Right renal pelvis (tissue), 4 donors: Measurements from ENCODE around the gene SERPINA12. TPM values are rescaled to one million over a fixed set of nuclear protein-coding genes. Genes with fewer than 3 reads are reported as not detected.
"Not testable (repeated sequence)": the region's sequence is repeated elsewhere in the genome, so short reads cannot be mapped to it uniquely, and the experiment has no call there.

Source experiments
- DNase-seq, 4 donors: peaks; one replicate each; pipeline ENCODE4 v3.0.0-alpha.2; 2013; ENCODE audit warnings: low read depth in 4 of 4, low spot score in 3 of 4, missing footprints in 1 of 4
- polyA plus RNA-seq, 4 donors: library from polyadenylated mRNA; unstranded; fragments of 120-200 nt; gene quantifications; one replicate each; pipeline ENCODE4 v1.2.1, GENCODE V29; 2013; ENCODE audit not compliant: insufficient read length in 4 of 4

The SERPINA12 gene
- polyA plus RNA-seq, 4 donors, result 0.17 to 0.44 (median 0.26) TPM

- no peak for DNase-seq
Observed at GRCh38 chr14:94539181-94539580, 29.9 kb upstream of the SERPINA12 start.

GRCh38 chr14:94538070-94538740 is 28.9 kb upstream of the SERPINA12 start:
- no peak for DNase-seq

- no peak for DNase-seq
Observed at GRCh38 chr14:94536836-94537235, 27.6 kb upstream of the SERPINA12 start.

DNA sequence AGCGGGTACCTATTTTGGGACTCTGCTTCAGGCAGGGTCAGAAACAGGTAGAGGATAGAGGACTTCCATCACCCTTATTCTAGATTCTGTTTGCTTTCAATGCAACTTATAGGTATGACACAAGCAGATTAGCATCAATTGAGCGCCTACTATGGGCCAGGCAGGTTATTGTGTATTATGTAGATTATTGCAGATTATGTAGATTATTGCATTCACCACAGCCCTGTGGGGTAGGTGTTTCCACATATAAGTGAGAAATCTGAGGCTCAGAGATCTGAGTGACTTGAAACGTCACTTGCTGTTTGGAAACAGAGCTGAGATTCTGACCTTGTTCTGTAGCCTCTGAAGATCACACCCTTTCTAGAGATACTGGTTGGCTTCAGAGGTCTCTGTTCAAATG is 26.2 kb upstream of the SERPINA12 start:
- DNase-seq, result no peak

DNA sequence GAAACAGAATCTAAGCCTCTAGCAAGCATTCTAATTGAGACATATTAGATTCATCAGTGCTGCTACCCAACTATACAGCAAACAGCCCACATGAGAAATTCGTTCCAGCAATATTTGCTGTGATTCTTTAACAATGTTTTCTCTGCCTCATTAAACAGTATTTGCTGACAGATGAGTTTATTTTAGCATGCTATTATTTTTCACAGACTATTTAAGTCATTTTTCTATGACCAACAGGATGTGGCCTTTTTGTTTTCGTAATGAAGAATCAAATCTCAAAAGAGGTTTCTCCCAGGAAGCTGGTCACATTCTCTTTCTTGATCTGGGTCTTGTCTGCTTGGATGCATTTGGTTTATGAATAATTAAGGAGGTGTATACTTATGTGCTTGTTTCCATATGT is 23.2 kb upstream of the SERPINA12 start:
- no peak for DNase-seq

DNA sequence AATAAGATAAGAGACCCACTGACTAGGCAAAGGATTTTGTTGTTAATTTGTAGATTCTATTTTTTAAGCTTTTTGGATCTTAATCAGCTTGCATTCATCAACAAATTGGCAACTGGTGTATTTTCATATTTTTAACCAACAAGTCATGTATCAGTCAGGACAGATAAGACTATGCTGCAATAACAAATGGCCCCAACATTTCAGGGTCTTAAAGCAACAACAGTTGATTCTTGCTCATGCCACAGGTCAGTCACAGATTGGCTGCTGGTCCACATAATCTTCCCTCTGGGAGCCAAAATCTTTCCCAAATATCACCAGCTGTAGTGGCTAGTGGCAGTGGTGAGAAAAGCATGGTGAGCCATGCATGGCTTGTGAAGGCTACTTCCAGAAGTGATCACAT is 21.9 kb upstream of the SERPINA12 start:
- no peak for DNase-seq

GRCh38 chr14:94524093-94524492 is 14.8 kb upstream of the SERPINA12 start:
- no peak for DNase-seq

- DNase-seq, result no peak
Observed at GRCh38 chr14:94523265-94523664, 14.0 kb upstream of the SERPINA12 start.

DNA sequence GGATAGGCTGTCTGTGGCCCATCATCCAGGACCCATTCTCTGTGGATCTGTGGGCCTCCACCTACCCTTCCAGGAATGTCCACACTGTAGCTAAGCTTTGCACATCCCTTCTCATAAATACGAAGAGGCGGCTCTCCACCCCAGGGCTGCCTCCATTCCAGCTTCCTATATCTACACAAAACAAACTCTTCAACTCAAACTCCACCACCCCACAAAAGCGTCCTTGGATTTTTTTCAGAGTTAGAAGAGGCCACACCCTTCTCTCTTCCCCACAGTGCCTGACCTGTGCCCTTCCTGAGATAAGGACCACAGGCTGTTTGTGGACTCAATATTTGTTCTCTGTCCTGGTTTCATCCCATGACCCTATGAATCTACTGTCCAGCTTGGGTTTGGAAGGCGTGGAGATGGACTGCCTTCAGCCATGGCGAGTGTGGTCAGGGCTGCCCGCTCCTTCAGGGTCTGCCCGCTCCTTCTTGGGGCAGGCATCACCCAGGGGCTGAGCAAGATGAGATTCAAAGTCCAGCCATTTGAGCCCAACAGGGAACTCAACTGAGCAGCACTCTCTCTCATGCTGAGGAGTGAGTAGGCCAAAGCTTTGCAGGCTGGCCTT is 13.0 kb upstream of the SERPINA12 start:
- DNase-seq, result no peak

DNA sequence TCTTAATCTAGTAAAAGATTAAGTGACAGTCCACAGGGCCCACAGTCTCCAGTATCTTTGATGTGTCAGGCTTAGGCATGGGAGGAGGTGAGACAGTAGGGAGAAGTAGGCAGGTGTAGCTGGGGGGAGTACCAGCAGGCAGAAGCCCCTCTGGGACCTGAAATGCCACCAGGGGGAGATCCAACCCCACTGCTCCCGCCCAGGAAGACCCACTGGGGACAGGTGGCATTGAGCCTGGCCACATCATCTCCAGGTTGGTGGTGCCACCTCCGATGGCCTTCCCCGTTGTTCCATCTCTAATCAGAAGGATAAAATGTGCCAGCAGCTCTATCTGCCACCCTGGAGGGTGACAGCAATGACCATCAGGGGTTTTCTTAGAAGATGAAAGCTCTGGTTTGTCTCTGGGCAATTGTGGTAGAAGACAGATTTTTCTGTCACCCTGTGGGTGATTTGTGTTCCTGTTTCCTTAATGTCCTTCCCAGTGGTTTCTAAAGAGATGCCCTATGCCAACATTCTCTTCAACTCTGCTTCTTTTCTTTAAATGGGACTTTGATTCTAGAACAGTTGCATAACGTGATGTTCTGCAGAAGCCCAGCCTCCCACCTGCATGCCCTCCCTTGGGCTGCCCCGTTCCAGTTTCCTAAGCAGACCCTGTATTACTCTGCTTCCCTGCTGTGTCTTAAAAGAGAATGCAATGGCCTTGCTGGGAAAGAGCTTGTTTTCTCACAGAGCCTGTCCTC is 12.3 kb upstream of the SERPINA12 start:
- no peak for DNase-seq

DNA sequence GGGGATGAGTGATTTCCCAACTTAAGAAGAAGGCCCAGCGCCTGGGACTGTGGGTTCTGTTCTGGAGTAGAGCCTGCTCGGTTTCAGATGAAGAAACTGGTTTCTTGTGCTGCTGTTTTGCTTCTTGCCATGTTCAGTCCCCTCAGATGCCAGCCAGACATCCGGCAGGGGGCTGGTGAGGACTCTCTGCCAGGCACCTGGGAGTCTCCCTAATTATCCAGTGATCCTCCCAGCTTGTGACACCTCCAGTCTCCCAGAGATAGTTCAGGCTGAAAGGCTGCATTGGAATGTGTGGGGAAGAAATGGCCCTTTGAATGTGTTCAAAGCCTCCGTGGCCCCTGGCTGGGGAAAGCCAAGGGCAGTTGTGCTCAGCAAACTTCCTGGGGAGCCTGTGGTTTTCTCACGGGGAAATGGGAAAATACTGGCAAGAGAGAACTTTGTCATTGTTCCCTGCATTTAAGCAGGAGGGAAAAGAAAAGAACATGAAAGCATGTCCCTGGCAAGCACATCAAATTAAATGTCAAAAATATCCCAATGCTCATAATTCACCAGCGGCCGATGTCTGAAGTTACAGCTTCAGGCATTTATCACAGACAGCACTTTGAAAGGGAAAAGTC is 8.5 kb upstream of the SERPINA12 start:
- DNase-seq, result no peak

DNA sequence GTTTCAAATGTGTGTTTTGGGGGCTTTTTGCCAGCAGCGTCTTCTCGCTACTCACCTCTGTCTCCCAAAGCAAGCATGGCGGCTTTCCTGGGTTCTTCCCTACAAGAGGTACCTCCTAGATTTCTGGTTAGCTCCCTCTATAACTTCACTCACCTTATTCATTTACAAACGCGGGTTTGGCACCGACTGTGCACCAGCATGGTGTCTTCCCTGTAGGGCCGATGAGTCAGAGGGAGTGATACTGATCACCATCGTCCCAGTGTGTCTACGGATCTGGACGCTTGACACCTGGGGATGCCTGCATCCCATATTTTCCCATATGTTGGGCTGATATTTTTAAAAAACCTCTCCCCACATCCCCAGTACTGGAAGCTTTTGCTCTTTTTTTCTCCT is 8.0 kb upstream of the SERPINA12 start:
- DNase-seq, result no peak

GRCh38 chr14:94515856-94516255 is 6.6 kb upstream of the SERPINA12 start:
- no peak for DNase-seq

GRCh38 chr14:94515426-94515825 is 6.2 kb upstream of the SERPINA12 start:
- DNase-seq, result no peak

DNA sequence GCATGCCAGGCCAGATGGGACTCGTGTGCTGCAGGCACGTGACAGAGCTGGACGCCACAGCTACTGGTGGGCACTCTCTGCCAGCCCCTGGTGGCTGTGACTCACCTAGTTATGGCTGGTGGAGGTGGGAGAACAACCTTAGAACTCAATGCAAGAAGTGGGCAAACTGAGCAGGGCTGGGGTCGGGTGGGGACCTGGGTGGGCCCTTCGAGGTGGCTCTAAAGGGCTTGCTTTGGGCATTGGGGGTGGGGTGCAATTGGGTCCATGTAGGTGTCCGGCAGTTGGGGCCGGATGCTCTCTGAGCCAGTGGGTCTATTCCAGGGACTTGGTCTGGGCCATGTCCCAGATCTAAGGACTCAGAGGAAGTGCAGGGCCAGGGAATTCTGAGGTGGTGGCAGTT is 5.1 kb upstream of the SERPINA12 start:
- no peak for DNase-seq

- not testable (repeated sequence) for DNase-seq
Observed at GRCh38 chr14:94510481-94510880, 1.2 kb upstream of the SERPINA12 start.

GRCh38 chr14:94505641-94506040 is 3.6 kb downstream of the SERPINA12 start:
- DNase-seq, result no peak

GRCh38 chr14:94505206-94505605 is 4.1 kb downstream of the SERPINA12 start:
- no peak for DNase-seq

DNA sequence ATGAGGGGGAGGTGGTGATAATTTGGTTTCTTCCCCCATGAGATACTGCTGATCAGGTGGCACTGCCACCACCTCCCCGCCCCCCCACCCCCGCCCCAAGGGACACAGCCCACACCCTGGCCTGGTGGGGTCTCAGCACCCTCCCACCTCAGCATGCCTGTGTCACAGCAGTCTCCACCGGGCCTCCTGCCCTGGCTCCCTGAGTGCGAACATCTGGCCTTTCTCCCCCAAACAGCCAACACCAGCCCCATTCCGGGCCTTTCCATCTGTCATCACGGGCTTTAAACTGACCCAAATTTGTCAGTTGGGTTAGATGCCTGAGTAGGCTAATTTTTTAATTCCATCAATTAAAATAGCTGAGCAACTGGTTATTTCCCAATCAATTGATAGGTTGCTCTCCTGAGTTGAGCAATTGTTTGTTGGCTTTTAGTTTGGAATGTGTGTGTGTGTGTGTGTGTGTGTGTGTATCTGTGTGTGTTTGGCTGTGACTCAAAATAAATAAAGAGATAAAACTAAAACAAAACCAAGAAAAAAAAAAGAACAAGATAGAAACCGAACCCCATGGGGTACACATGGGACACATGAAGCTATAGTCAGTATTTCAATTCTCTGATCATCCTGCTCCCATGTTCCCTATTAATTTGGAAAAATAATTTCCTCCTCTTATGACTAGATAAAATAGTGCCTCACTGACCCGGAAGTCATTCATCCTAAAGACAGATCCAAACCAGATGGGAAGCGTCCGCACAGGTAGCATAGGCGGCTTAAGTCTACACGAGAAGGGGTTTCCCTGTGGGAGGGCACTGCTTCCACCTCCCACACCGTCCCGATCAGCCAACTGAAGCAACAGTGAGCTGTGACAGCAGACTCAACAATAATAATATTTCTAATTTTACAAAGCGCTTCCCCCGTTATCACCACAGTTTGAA is 7.4 kb downstream of the SERPINA12 start:
- DNase-seq, result no peak

DNA sequence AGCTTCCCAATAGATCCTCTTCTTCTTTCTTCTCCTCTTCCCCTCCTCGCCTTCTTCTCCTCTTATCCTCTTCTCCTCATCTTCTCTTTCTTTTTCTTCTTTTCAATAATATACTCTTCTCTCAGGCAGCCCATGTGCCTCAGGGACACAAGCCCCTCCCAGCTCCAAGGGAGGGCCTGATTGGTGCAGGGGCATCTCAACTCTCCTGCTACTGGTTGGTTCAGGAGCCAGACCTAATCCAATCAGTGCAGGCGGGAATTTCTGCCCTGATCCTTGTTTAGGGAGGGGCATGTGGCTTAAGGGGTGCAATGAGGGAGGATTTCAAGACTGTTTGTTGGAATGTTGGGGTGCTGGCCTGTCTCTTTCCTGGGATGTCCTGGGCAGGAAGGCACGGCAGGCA is 9.0 kb downstream of the SERPINA12 start:
- DNase-seq, result no peak
